Adipose tissue (tissue), 3 donors: ENCODE data around the gene ZNF609. TPM values are rescaled to one million over a fixed set of nuclear protein-coding genes. Genes with fewer than 3 reads are reported as not detected.
A peak's percentile ranks its signal among the peaks of the same experiment; 100 is the strongest.

Experiments
- H3K27ac ChIP-seq: one replicate; pipeline ENCODE4 v1.5.1; 2013; ENCODE audit warnings: low read depth, low read length
- WGBS, 3 donors: extraction: QIAGEN DNeasy Blood & Tissue Kit; methylation state at CpG; one replicate each; pipeline ENCODE4 v1.1.7; 2013; 5-methylcytosine and 5-hydroxymethylcytosine counted together
- polyA plus RNA-seq, 3 donors: library from polyadenylated mRNA; stranded (reverse); fragments of 200-250 nt; gene quantifications; one replicate each; pipeline ENCODE4 v1.2.3, GENCODE V29; 2013
- donor health status: healthy with polysubstance abuse.
- donor health status: Bipolar disorder and iron deficiency.
- donor health status: healthy.

ZNF609 gene
- polyA plus RNA-seq, 3 donors = 3.5 to 9.8 (median 7.9) TPM

- H3K27ac ChIP-seq = no peak overlapping the region
- WGBS, 3 donors = 61 to 70% (median 66%) methylated on average over 6 of the region's 6 CpGs
These were observed 7.2 kb upstream of the ZNF609 start for GRCh38 chr15:64452988-64453688.

GRCh38 chr15:64453689-64454037 is 6.7 kb upstream of the ZNF609 start:
- no peak overlapping the region for H3K27ac ChIP-seq

GRCh38 chr15:64454282-64454681 is 6.1 kb upstream of the ZNF609 start:
- no peak overlapping the region for H3K27ac ChIP-seq

More at GRCh38 chr15:64453689-64454037, 6.7 kb upstream of the ZNF609 start:
- 82 to 100% (median 97%) methylated on average over 1 of the region's 1 CpG for WGBS, 3 donors

GRCh38 chr15:64455961-64456371 is 4.4 kb upstream of the ZNF609 start:
- WGBS, 3 donors = 33 to 67% (median 59%) methylated on average over 3 of the region's 3 CpGs
- no peak overlapping the region for H3K27ac ChIP-seq

GRCh38 chr15:64456634-64457108 is 3.7 kb upstream of the ZNF609 start:
- 19 to 48% (median 44%) methylated on average over 1 of the region's 1 CpG for WGBS, 3 donors
- H3K27ac ChIP-seq = no peak overlapping the region

GRCh38 chr15:64459066-64459781 is 1.2 kb upstream of the ZNF609 start:
- WGBS, 3 donors = 61 to 70% (median 63%) methylated on average over 3 of the region's 3 CpGs
- H3K27ac ChIP-seq = no peak overlapping the region

- 1% methylated on average over 46 to 55 of the region's 56 CpGs for WGBS, 3 donors
- peak overlapping the region; percentile 51 for H3K27ac ChIP-seq
These were observed 644 bp downstream of the ZNF609 start for GRCh38 chr15:64460724-64461720.

- H3K27ac ChIP-seq = no peak overlapping the region
- WGBS, 3 donors = 4 to 26% (median 21%) methylated on average over 5 of the region's 5 CpGs
These were observed 1.4 kb downstream of the ZNF609 start for GRCh38 chr15:64461721-64462162.

- H3K27ac ChIP-seq = no peak overlapping the region
These were observed 2.1 kb downstream of the ZNF609 start for GRCh38 chr15:64462492-64462891.

- no peak overlapping the region for H3K27ac ChIP-seq
- WGBS, 3 donors = 53 to 78% (median 67%) methylated on average over 3 of the region's 3 CpGs
These were observed 4.1 kb downstream of the ZNF609 start for GRCh38 chr15:64464276-64465005.

GRCh38 chr15:64466408-64467141 is 6.2 kb downstream of the ZNF609 start:
- WGBS, 3 donors = 69 to 75% (median 70%) methylated on average over 4 of the region's 4 CpGs
- no peak overlapping the region for H3K27ac ChIP-seq

GRCh38 chr15:64472161-64472560 is 11.8 kb downstream of the ZNF609 start:
- WGBS, 3 donors = 93 to 98% (median 96%) methylated on average over 4 of the region's 4 CpGs
- H3K27ac ChIP-seq = no peak overlapping the region

- WGBS, 3 donors = 88 to 98% (median 95%) methylated on average over 2 of the region's 2 CpGs
- no peak overlapping the region for H3K27ac ChIP-seq
These were observed 14.5 kb downstream of the ZNF609 start for GRCh38 chr15:64474846-64475245.

GRCh38 chr15:64476550-64476949 is 16.2 kb downstream of the ZNF609 start:
- WGBS, 3 donors = 86 to 90% (median 89%) methylated on average over 1 of the region's 1 CpG
- H3K27ac ChIP-seq = no peak overlapping the region

- H3K27ac ChIP-seq = no peak overlapping the region
- WGBS, 3 donors = 0 to 52% (median 15%) methylated on average over 1 of the region's 1 CpG
These were observed 18.5 kb downstream of the ZNF609 start for GRCh38 chr15:64478863-64479262.

- WGBS, 3 donors = 41 to 66% (median 60%) methylated on average over 4 of the region's 4 CpGs
- no peak overlapping the region for H3K27ac ChIP-seq
These were observed 20.5 kb downstream of the ZNF609 start for GRCh38 chr15:64480891-64481290.

- H3K27ac ChIP-seq = no peak overlapping the region
These were observed 23.4 kb downstream of the ZNF609 start for GRCh38 chr15:64483749-64484148.

GRCh38 chr15:64485796-64486195 is 25.4 kb downstream of the ZNF609 start:
- H3K27ac ChIP-seq = no peak overlapping the region
